K562 (cell line): ENCODE results near the gene PRKCQ. TPM values are rescaled to one million over a fixed set of nuclear protein-coding genes. Genes with fewer than 3 reads are reported as not detected.

Source experiments
- CHCHD3 ChIP-seq: fragments of 250-450 bp; sonication (Bioruptor Pico); IDR thresholded peaks from 2 replicates; pipeline ENCODE4 v2.1.2; 2022; ENCODE audit warnings: mild to moderate bottlenecking
- FUS ChIP-seq: fragments of 200-400 bp; formaldehyde crosslinking; optimal IDR thresholded peaks from 2 replicates; pipeline ENCODE3; 2017; ENCODE audit warnings: low read depth, low read length
- GATAD2A ChIP-seq: fragments of 450-650 bp; IDR thresholded peaks from 2 replicates; pipeline ENCODE4 v1.6.1; 2017
- GTF2F1 ChIP-seq: IDR thresholded peaks from 2 replicates; pipeline ENCODE4 v1.6.1; 2011; ENCODE audit warnings: low read depth, low read length, improper control_type of control experiment
- KHSRP ChIP-seq: fragments of 450-650 bp; IDR thresholded peaks from 2 replicates; pipeline ENCODE4 v1.6.1; 2017
- NEUROD1 ChIP-seq: fragments of 150-350 bp; IDR thresholded peaks from 2 replicates; pipeline ENCODE4 v1.6.1; 2014; ENCODE audit warnings: borderline replicate concordance, low read length, low read depth; ENCODE audit not compliant: partially characterized antibody
- RBM15 ChIP-seq: fragments of 200-400 bp; formaldehyde crosslinking; IDR thresholded peaks from 2 replicates; pipeline ENCODE4 v1.6.1; 2018; ENCODE audit warnings: mild to moderate bottlenecking, low read length, moderate library complexity; ENCODE audit not compliant: insufficient read depth
- RFX5 ChIP-seq: IDR thresholded peaks from 2 replicates; pipeline ENCODE4 v1.6.1; 2011; ENCODE audit warnings: low read depth, mild to moderate bottlenecking, improper control_type of control experiment, low read length
- RHOXF2B ChIP-seq: fragments of 250-450 bp; sonication (Bioruptor Pico); conservative IDR thresholded peaks from 2 replicates; pipeline ENCODE4 v1.5.1; 2021
- SAP30 ChIP-seq: fragments of 200-600 bp; sonication (generic); IDR thresholded peaks from 2 replicates; pipeline ENCODE4 v1.6.1; 2012; ENCODE audit warnings: borderline replicate concordance, low read depth, mild to moderate bottlenecking, moderate library complexity, low read length, control low read depth, inconsistent platforms; ENCODE audit not compliant: insufficient read depth, poor library complexity, severe bottlenecking
- SMAD1 ChIP-seq: fragments of 150-350 bp; IDR thresholded peaks from 2 replicates; pipeline ENCODE4 v1.6.1; 2014; ENCODE audit warnings: low read length, low read depth; ENCODE audit not compliant: partially characterized antibody
- SOX6 ChIP-seq: fragments of 450-650 bp; IDR thresholded peaks from 2 replicates; pipeline ENCODE4 v1.6.1; 2014; ENCODE audit warnings: mild to moderate bottlenecking
- TFAM ChIP-seq: fragments of 250-450 bp; sonication (Bioruptor Pico); conservative IDR thresholded peaks from 2 replicates; pipeline ENCODE4 v1.5.0; 2021; ENCODE audit warnings: mild to moderate bottlenecking, moderate library complexity
- ZNF347 ChIP-seq: fragments of 450-650 bp; formaldehyde crosslinking; IDR thresholded peaks from 2 replicates; pipeline ENCODE4 v1.4.0; 2020; ENCODE audit warnings: low read depth, mild to moderate bottlenecking, moderate library complexity
- ZNF707 ChIP-seq: fragments of 250-450 bp; sonication (Bioruptor Pico); conservative IDR thresholded peaks from 2 replicates; pipeline ENCODE4 v1.8.0; 2022; ENCODE audit warnings: inconsistent platforms, mild to moderate bottlenecking, moderate library complexity
- polyA plus RNA-seq, 8 experiments: library from polyadenylated mRNA; depleted of rRNA in 4 of 8; stranded (reverse) in 5 of 8; unstranded in 3 of 8; fragments of >200 nt; fragmentation: Nextera tagmentation in 2 of 8; fragmentation: Illumina TruSeq in 1 of 8; extraction: Ambion mirVana in 2 of 8; extraction: Trizol in 1 of 8; gene quantifications; 2 replicates each; pipeline versions ENCODE4 v1.2.1 to v1.2.3, GENCODE V29; 2011 to 2014; ENCODE audit warnings: inconsistent platforms in 1 of 8, missing spikeins in 1 of 8
- total RNA-seq, 7 experiments: library from RNA; depleted of rRNA in 6 of 7; stranded (reverse); fragments of >200 nt in 6 of 7; fragmentation: Illumina TruSeq in 2 of 7; extraction: Trizol in 2 of 7; gene quantifications; 2 replicates each; pipeline versions ENCODE4 v1.2.1 to v1.2.3, GENCODE V29; 2011 to 2021; ENCODE audit warnings: low replicate concordance in 1 of 7
- TF ChIP-seq, protein P1 (sequence below), 2 experiments: fragments of 450-650 bp; IDR thresholded peaks; 2 replicates each; pipeline ENCODE4 v1.6.1; 2016
- TF ChIP-seq, protein P2 (sequence below), 2 experiments: fragments of 450-650 bp in 1 of 2; sonication (generic) in 1 of 2; formaldehyde crosslinking in 1 of 2; IDR thresholded peaks; 2 replicates each; pipeline versions ENCODE4 v1.7.1 to v1.9.0; 2016 to 2022; ENCODE audit warnings: inconsistent platforms in 1 of 2, mild to moderate bottlenecking in 1 of 2, missing genetic modification reagents in 1 of 2
- TF ChIP-seq, protein P3 (sequence below), 2 experiments: fragments of 450-650 bp in 1 of 2; sonication (generic) in 1 of 2; formaldehyde crosslinking in 1 of 2; IDR thresholded peaks in 1 of 2; conservative IDR thresholded peaks in 1 of 2; 2 replicates each; pipeline versions ENCODE4 v1.6.1 to v1.8.1; 2016 to 2023; ENCODE audit warnings: mild to moderate bottlenecking in 2 of 2, moderate library complexity in 2 of 2, inconsistent platforms in 1 of 2, missing genetic modification reagents in 1 of 2

Gene PRKCQ
- total and polyA plus RNA-seq, 9 of the 15 experiments (the other 6 are each of a cell fraction or from before 2014, with no cell fraction given) = 4.4 to 23.3 (median 14.6) TPM

GRCh38 chr10:6473430-6473829 lies 106.6 kb downstream of the PRKCQ start (continued):
- TF ChIP-seq RFX5 = no peak
- no peak for TF ChIP-seq FUS
- TF ChIP-seq NEUROD1 = peak; percentile 70
- TF ChIP-seq ZNF707 (CRISPR knock-in tag) = no peak
- TF ChIP-seq SAP30 = no peak
- TF ChIP-seq RBM15 = no peak
- TF ChIP-seq TFAM (CRISPR knock-in tag) = no peak
- TF ChIP-seq SMAD1 = peak; percentile 53
- TF ChIP-seq CHCHD3 (CRISPR knock-in tag) = no peak
- TF ChIP-seq, protein P1, sequence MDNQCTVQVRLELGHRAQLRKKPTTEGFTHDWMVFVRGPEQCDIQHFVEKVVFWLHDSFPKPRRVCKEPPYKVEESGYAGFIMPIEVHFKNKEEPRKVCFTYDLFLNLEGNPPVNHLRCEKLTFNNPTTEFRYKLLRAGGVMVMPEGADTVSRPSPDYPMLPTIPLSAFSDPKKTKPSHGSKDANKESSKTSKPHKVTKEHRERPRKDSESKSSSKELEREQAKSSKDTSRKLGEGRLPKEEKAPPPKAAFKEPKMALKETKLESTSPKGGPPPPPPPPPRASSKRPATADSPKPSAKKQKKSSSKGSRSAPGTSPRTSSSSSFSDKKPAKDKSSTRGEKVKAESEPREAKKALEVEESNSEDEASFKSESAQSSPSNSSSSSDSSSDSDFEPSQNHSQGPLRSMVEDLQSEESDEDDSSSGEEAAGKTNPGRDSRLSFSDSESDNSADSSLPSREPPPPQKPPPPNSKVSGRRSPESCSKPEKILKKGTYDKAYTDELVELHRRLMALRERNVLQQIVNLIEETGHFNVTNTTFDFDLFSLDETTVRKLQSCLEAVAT (IDR thresholded peaks at IDR 0.05) = peak; percentile 38 to 97; a peak in 3 of 4 replicates
- TF ChIP-seq, protein P2, sequence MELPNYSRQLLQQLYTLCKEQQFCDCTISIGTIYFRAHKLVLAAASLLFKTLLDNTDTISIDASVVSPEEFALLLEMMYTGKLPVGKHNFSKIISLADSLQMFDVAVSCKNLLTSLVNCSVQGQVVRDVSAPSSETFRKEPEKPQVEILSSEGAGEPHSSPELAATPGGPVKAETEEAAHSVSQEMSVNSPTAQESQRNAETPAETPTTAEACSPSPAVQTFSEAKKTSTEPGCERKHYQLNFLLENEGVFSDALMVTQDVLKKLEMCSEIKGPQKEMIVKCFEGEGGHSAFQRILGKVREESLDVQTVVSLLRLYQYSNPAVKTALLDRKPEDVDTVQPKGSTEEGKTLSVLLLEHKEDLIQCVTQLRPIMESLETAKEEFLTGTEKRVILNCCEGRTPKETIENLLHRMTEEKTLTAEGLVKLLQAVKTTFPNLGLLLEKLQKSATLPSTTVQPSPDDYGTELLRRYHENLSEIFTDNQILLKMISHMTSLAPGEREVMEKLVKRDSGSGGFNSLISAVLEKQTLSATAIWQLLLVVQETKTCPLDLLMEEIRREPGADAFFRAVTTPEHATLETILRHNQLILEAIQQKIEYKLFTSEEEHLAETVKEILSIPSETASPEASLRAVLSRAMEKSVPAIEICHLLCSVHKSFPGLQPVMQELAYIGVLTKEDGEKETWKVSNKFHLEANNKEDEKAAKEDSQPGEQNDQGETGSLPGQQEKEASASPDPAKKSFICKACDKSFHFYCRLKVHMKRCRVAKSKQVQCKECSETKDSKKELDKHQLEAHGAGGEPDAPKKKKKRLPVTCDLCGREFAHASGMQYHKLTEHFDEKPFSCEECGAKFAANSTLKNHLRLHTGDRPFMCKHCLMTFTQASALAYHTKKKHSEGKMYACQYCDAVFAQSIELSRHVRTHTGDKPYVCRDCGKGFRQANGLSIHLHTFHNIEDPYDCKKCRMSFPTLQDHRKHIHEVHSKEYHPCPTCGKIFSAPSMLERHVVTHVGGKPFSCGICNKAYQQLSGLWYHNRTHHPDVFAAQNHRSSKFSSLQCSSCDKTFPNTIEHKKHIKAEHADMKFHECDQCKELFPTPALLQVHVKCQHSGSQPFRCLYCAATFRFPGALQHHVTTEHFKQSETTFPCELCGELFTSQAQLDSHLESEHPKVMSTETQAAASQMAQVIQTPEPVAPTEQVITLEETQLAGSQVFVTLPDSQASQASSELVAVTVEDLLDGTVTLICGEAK (IDR thresholded peaks at IDR 0.05) = peak; percentile 49; the same call in 1 of the 2 replicates
- TF ChIP-seq, protein P2 (CRISPR knock-in tag; IDR thresholded peaks at IDR 0.05) = no peak
- TF ChIP-seq ZNF347 (CRISPR knock-in tag) = no peak
- TF ChIP-seq RHOXF2B (CRISPR knock-in tag) = no peak
- TF ChIP-seq GATAD2A = 0 out of 2 replicates have a peak, but pooled peaks have one; percentile 64
- TF ChIP-seq SOX6 = peak; percentile 95
- TF ChIP-seq, protein P3, sequence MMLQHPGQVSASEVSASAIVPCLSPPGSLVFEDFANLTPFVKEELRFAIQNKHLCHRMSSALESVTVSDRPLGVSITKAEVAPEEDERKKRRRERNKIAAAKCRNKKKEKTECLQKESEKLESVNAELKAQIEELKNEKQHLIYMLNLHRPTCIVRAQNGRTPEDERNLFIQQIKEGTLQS (IDR thresholded peaks at IDR 0.05) = no peak; the same call in 1 of the 2 replicates
- TF ChIP-seq, protein P3 (CRISPR knock-in tag; conservative IDR thresholded peaks at IDR 0.05) = no peak
- no peak; the same call in 1 of the 2 replicates for TF ChIP-seq KHSRP
- TF ChIP-seq GTF2F1 = no peak
